ENCODE measurements around the gene TSPEAR.

Gene TSPEAR

GRCh38 chr21:44496564-44497550 is 214.5 kb downstream of the TSPEAR start:
- no peak for TF ChIP-seq CTCF (IDR thresholded peaks at IDR 0.05; ENCODE audit: low read length, missing control alignments)
- no peak for DNase-seq (ENCODE audit: low read depth)
- no peak overlapping the region for H3K4me3 ChIP-seq (replicated peaks; ENCODE audit: low read depth, low read length)

GRCh38 chr21:44495611-44496563 is 215.5 kb downstream of the TSPEAR start:
- no peak overlapping the region for H3K4me3 ChIP-seq (replicated peaks; ENCODE audit: low read depth, low read length)
- DNase-seq (ENCODE audit: low read depth): no peak
- no peak for TF ChIP-seq CTCF (IDR thresholded peaks at IDR 0.05; ENCODE audit: low read length, missing control alignments)

GRCh38 chr21:44494956-44495355 is 216.4 kb downstream of the TSPEAR start:
- no peak for TF ChIP-seq CTCF (IDR thresholded peaks at IDR 0.05; ENCODE audit: low read length, missing control alignments)
- no peak for DNase-seq (ENCODE audit: low read depth)
- H3K4me3 ChIP-seq (replicated peaks; ENCODE audit: low read depth, low read length): no peak overlapping the region

GRCh38 chr21:44494418-44494817 is 217.0 kb downstream of the TSPEAR start:
- DNase-seq (ENCODE audit: low read depth): no peak
- no peak overlapping the region for H3K4me3 ChIP-seq (replicated peaks; ENCODE audit: low read depth, low read length)

GRCh38 chr21:44492567-44493385 is 218.6 kb downstream of the TSPEAR start:
- DNase-seq (ENCODE audit: low read depth): no peak
- H3K4me3 ChIP-seq (replicated peaks; ENCODE audit: low read depth, low read length): no peak overlapping the region
- no peak for TF ChIP-seq CTCF (IDR thresholded peaks at IDR 0.05; ENCODE audit: low read length, missing control alignments)

More at GRCh38 chr21:44494418-44494817, 217.0 kb downstream of the TSPEAR start:
- no peak for TF ChIP-seq CTCF (IDR thresholded peaks at IDR 0.05; ENCODE audit: low read length, missing control alignments)

GRCh38 chr21:44490816-44491215 is 220.6 kb downstream of the TSPEAR start:
- H3K4me3 ChIP-seq (replicated peaks; ENCODE audit: low read depth, low read length): no peak overlapping the region
- DNase-seq (ENCODE audit: low read depth): no peak
- no peak for TF ChIP-seq CTCF (IDR thresholded peaks at IDR 0.05; ENCODE audit: low read length, missing control alignments)

Data from fibroblast of pulmonary artery (primary cell).